ENCODE measurements around the gene CSPG4. TPM values are rescaled to one million over a fixed set of nuclear protein-coding genes. Genes with fewer than 3 reads are reported as not detected.
"Not testable (repeated sequence)": the region's sequence is repeated elsewhere in the genome, so short reads cannot be mapped to it uniquely, and the experiment has no call there.

CSPG4 gene
- polyA plus RNA-seq, 2 donors, result 3.0 to 4.0 TPM

DNA sequence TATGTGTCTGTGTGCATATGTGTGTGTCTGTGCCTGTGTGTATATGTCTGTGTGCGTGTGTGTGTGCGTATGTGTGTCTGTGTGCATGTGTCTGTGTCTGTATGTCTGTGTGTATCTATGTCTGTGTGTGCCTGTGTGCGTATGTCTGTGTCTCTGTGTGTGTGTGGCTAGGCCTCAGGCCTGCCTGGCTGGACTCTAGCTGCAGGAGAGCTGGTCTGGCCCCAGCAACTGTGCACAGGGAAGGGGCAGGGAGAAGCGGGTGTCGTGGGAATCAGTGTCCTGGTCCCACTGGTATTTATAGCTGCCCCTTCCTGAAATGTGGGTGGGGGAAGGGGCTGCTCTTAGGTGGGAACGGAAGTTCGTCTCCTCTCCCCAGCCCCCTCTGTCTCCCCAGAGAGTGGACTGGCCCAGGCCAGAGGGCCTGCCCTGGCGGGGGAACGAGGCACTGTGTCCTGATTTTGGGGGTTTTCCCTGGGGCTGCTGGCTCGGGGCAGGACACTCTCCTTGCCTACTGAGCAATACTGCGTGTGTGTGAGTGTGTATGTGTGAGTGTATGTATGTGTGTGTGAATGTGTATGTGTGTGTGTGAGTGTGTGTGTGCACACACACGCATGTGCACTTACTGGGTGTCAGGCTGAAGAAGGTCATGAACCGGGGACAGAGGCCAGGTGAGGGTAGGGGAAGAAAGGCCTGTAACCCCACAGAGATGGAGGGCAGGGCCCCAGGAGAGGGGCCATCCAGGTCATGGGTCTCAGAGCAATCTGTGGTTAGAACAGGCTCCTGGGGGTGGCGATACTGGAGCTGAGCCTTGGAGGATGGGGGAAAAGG, 6.6 kb downstream of the CSPG4 start:
- WGBS, 2 donors, result 77 to 80% methylated on average over 13 to 14 of the region's 14 CpGs
- peak overlapping the region; percentile 6 to 71 for H3K27ac ChIP-seq (ENCODE audit: low read depth in 2 of 2, low read length in 1 of 2)
- H3K4me3 ChIP-seq (ENCODE audit: low read depth in 1 of 2, low read length in 2 of 2), result no peak overlapping the region
- no peaks in the 10 kb centered on the region for H3K27me3 ChIP-seq (ENCODE audit: control insufficient read depth in 1 of 2, insufficient read depth in 2 of 2, low read length in 2 of 2)
- H3K9me3 ChIP-seq (ENCODE audit: control insufficient read depth in 2 of 2, insufficient read depth in 1 of 2, low read depth in 1 of 2, low read length in 1 of 2), result no peaks in the 10 kb centered on the region
- H3K36me3 ChIP-seq (ENCODE audit: control insufficient read depth in 2 of 2, insufficient read depth in 2 of 2, low read length in 1 of 2), result no peaks in the 10 kb centered on the region
- peaks cover 2 to 6% of the 10 kb centered on the region in 2 donors for H3K4me1 ChIP-seq (ENCODE audit: control insufficient read depth in 2 of 2, insufficient read depth in 2 of 2, low read length in 1 of 2)

GRCh38 chr15:75705375-75705774, 7.3 kb downstream of the CSPG4 start:
- 84 to 86% methylated on average over 5 of the region's 5 CpGs for WGBS, 2 donors
- H3K4me3 ChIP-seq (ENCODE audit: low read depth in 1 of 2, low read length in 2 of 2); H3K27ac ChIP-seq (ENCODE audit: low read depth in 2 of 2, low read length in 1 of 2); H3K36me3 ChIP-seq (ENCODE audit: control insufficient read depth in 2 of 2, insufficient read depth in 2 of 2, low read length in 1 of 2); H3K9me3 ChIP-seq (ENCODE audit: control insufficient read depth in 2 of 2, insufficient read depth in 1 of 2, low read depth in 1 of 2, low read length in 1 of 2); H3K4me1 ChIP-seq (ENCODE audit: control insufficient read depth in 2 of 2, insufficient read depth in 2 of 2, low read length in 1 of 2); H3K27me3 ChIP-seq (ENCODE audit: control insufficient read depth in 1 of 2, insufficient read depth in 2 of 2, low read length in 2 of 2): not testable (repeated sequence)

DNA sequence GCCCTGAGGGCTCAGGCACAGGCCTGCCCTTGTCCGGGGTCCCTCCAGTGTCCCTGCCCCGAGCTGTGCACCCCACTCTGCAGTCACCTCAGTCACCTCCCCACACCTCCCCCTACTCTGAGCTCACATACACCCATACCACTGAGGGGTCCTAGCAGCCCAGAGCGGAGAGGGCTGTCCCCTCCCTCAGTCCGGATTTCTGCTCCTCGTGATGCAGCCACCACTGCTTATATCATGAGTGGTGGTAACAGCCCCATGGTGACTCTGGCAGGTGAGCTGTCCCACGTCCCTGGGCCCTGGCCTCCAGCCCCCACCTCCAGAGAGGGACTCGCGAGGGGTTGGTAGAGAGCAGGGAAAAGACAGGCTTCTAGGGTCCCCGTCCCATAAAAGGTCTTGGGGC, 8.0 kb downstream of the CSPG4 start:
- peak overlapping the region; percentile 28 to 67 for H3K27ac ChIP-seq (ENCODE audit: low read depth in 2 of 2, low read length in 1 of 2)
- WGBS, 2 donors, result 85 to 95% methylated on average over 9 of the region's 9 CpGs
- peaks cover 3 to 8% of the 10 kb centered on the region in 2 donors for H3K4me1 ChIP-seq (ENCODE audit: control insufficient read depth in 2 of 2, insufficient read depth in 2 of 2, low read length in 1 of 2)

GRCh38 chr15:75704263-75704615, 8.4 kb downstream of the CSPG4 start:
- WGBS, 2 donors, result 43 to 57% methylated on average over 6 of the region's 6 CpGs
- Histone ChIP-seq H3K9me3 (ENCODE audit: control insufficient read depth in 2 of 2, insufficient read depth in 1 of 2, low read depth in 1 of 2, low read length in 1 of 2) (no peaks in the 10 kb centered on the region), H3K4me3 (ENCODE audit: low read depth in 1 of 2, low read length in 2 of 2) (no peak overlapping the region), H3K27me3 (ENCODE audit: control insufficient read depth in 1 of 2, insufficient read depth in 2 of 2, low read length in 2 of 2) (no peaks in the 10 kb centered on the region), H3K4me1 (ENCODE audit: control insufficient read depth in 2 of 2, insufficient read depth in 2 of 2, low read length in 1 of 2) (peaks cover 3 to 9% of the 10 kb centered on the region in 2 donors), H3K27ac (ENCODE audit: low read depth in 2 of 2, low read length in 1 of 2) (peak overlapping the region in 1 of 2 donors; percentile 67), H3K36me3 (ENCODE audit: control insufficient read depth in 2 of 2, insufficient read depth in 2 of 2, low read length in 1 of 2) (no peaks in the 10 kb centered on the region)

More for the DNA sequence above, 8.0 kb downstream of the CSPG4 start:
- H3K4me3 ChIP-seq (ENCODE audit: low read depth in 1 of 2, low read length in 2 of 2), result no peak overlapping the region
- no peaks in the 10 kb centered on the region for H3K27me3 ChIP-seq (ENCODE audit: control insufficient read depth in 1 of 2, insufficient read depth in 2 of 2, low read length in 2 of 2)
- H3K36me3 ChIP-seq (ENCODE audit: control insufficient read depth in 2 of 2, insufficient read depth in 2 of 2, low read length in 1 of 2), result no peaks in the 10 kb centered on the region
- H3K9me3 ChIP-seq (ENCODE audit: control insufficient read depth in 2 of 2, insufficient read depth in 1 of 2, low read depth in 1 of 2, low read length in 1 of 2), result no peaks in the 10 kb centered on the region

- H3K9me3 ChIP-seq (ENCODE audit: control insufficient read depth in 2 of 2, insufficient read depth in 1 of 2, low read depth in 1 of 2, low read length in 1 of 2); H3K4me3 ChIP-seq (ENCODE audit: low read depth in 1 of 2, low read length in 2 of 2); H3K27me3 ChIP-seq (ENCODE audit: control insufficient read depth in 1 of 2, insufficient read depth in 2 of 2, low read length in 2 of 2); H3K36me3 ChIP-seq (ENCODE audit: control insufficient read depth in 2 of 2, insufficient read depth in 2 of 2, low read length in 1 of 2); H3K4me1 ChIP-seq (ENCODE audit: control insufficient read depth in 2 of 2, insufficient read depth in 2 of 2, low read length in 1 of 2): not testable (repeated sequence)
- 40 to 65% methylated on average over 7 to 12 of the region's 18 CpGs for WGBS, 2 donors
- H3K27ac ChIP-seq (ENCODE audit: low read depth in 2 of 2, low read length in 1 of 2), result peak overlapping the region in 1 of 2 donors; percentile 68
Observed at GRCh38 chr15:75703440-75704262, 9.0 kb downstream of the CSPG4 start.

GRCh38 chr15:75702436-75702835, 10.2 kb downstream of the CSPG4 start:
- no peak overlapping the region for H3K4me3 ChIP-seq (ENCODE audit: low read depth in 1 of 2, low read length in 2 of 2)
- 62 to 68% methylated on average over 5 to 6 of the region's 6 CpGs for WGBS, 2 donors
- H3K9me3 ChIP-seq (ENCODE audit: control insufficient read depth in 2 of 2, insufficient read depth in 1 of 2, low read depth in 1 of 2, low read length in 1 of 2), result no peaks in the 10 kb centered on the region
- no peaks in the 10 kb centered on the region for H3K27me3 ChIP-seq (ENCODE audit: control insufficient read depth in 1 of 2, insufficient read depth in 2 of 2, low read length in 2 of 2)
- no peaks in the 10 kb centered on the region for H3K36me3 ChIP-seq (ENCODE audit: control insufficient read depth in 2 of 2, insufficient read depth in 2 of 2, low read length in 1 of 2)
- H3K4me1 ChIP-seq (ENCODE audit: control insufficient read depth in 2 of 2, insufficient read depth in 2 of 2, low read length in 1 of 2), result peaks cover 3% of the 10 kb centered on the region in 2 donors
- peak overlapping the region; percentile 27 to 47 for H3K27ac ChIP-seq (ENCODE audit: low read depth in 2 of 2, low read length in 1 of 2)

- peak overlapping the region; percentile 30 to 75 for H3K27ac ChIP-seq (ENCODE audit: low read depth in 2 of 2, low read length in 1 of 2)
- not testable (repeated sequence) for H3K4me1 ChIP-seq (ENCODE audit: control insufficient read depth in 2 of 2, insufficient read depth in 2 of 2, low read length in 1 of 2); H3K27me3 ChIP-seq (ENCODE audit: control insufficient read depth in 1 of 2, insufficient read depth in 2 of 2, low read length in 2 of 2); H3K4me3 ChIP-seq (ENCODE audit: low read depth in 1 of 2, low read length in 2 of 2); H3K36me3 ChIP-seq (ENCODE audit: control insufficient read depth in 2 of 2, insufficient read depth in 2 of 2, low read length in 1 of 2); H3K9me3 ChIP-seq (ENCODE audit: control insufficient read depth in 2 of 2, insufficient read depth in 1 of 2, low read depth in 1 of 2, low read length in 1 of 2)
- 72 to 80% methylated on average over 10 to 13 of the region's 13 CpGs for WGBS, 2 donors
Observed at GRCh38 chr15:75701071-75702003, 11.3 kb downstream of the CSPG4 start.

GRCh38 chr15:75699961-75700874, 12.4 kb downstream of the CSPG4 start:
- H3K27ac ChIP-seq (ENCODE audit: low read depth in 2 of 2, low read length in 1 of 2), result peak overlapping the region; percentile 14 to 75
- H3K27me3 ChIP-seq (ENCODE audit: control insufficient read depth in 1 of 2, insufficient read depth in 2 of 2, low read length in 2 of 2), result not testable (repeated sequence)
- peaks cover 6 to 13% of the 10 kb centered on the region in 2 donors for H3K4me1 ChIP-seq (ENCODE audit: control insufficient read depth in 2 of 2, insufficient read depth in 2 of 2, low read length in 1 of 2)

More at GRCh38 chr15:75699961-75700874, 12.4 kb downstream of the CSPG4 start:
- not testable (repeated sequence) for H3K36me3 ChIP-seq (ENCODE audit: control insufficient read depth in 2 of 2, insufficient read depth in 2 of 2, low read length in 1 of 2); H3K4me3 ChIP-seq (ENCODE audit: low read depth in 1 of 2, low read length in 2 of 2); H3K9me3 ChIP-seq (ENCODE audit: control insufficient read depth in 2 of 2, insufficient read depth in 1 of 2, low read depth in 1 of 2, low read length in 1 of 2)
- 12 to 29% methylated on average over 9 to 15 of the region's 17 CpGs for WGBS, 2 donors

Measured in esophagus (tissue), 2 donors.